CD14-positive monocyte (primary cell): ENCODE data around the gene SGPL1. TPM values are rescaled to one million over a fixed set of nuclear protein-coding genes. Genes with fewer than 3 reads are reported as not detected.

Experiments used
- DNase-seq, 3 donors: peaks; one replicate each; pipeline ENCODE4 v3.0.0-alpha.2; 2011 to 2022
- H2AFZ ChIP-seq: 2 replicates; pipeline ENCODE4 v1.6.0; 2012; ENCODE audit warnings: mild to moderate bottlenecking, low read depth, low read length, inconsistent platforms; ENCODE audit not compliant: insufficient read depth, poor library complexity, severe bottlenecking
- H3K27ac ChIP-seq, 2 donors: 1 replicate in 1 of 2; 2 replicates in 1 of 2; pipeline ENCODE4 v1.5.1; 2012 to 2013; ENCODE audit warnings: low read length in 2 of 2, control low read depth in 1 of 2, inconsistent platforms in 1 of 2, low read depth in 1 of 2, mild to moderate bottlenecking in 1 of 2
- H3K27me3 ChIP-seq, 2 donors: one replicate each; pipeline versions ENCODE4 v1.6.0 to v1.6.1; 2011 to 2013; ENCODE audit warnings: low read length in 2 of 2; ENCODE audit not compliant: control insufficient read depth in 2 of 2, insufficient read depth in 2 of 2
- H3K36me3 ChIP-seq, 2 donors: replicated peaks in 1 of 2; 1 replicate in 1 of 2; 2 replicates in 1 of 2; pipeline versions ENCODE4 v1.5.1 to v1.6.1; 2012 to 2013; ENCODE audit warnings: low read length in 2 of 2, control low read depth in 1 of 2, inconsistent platforms in 1 of 2, mild to moderate bottlenecking in 1 of 2; ENCODE audit not compliant: insufficient read depth in 2 of 2, control insufficient read depth in 1 of 2
- H3K4me1 ChIP-seq, 2 donors: 1 replicate in 1 of 2; 2 replicates in 1 of 2; pipeline versions ENCODE4 v1.5.1 to v1.6.1; 2012 to 2013; ENCODE audit warnings: low read length in 2 of 2, control low read depth in 1 of 2, inconsistent platforms in 1 of 2, mild to moderate bottlenecking in 1 of 2, moderate library complexity in 1 of 2; ENCODE audit not compliant: insufficient read depth in 2 of 2, control insufficient read depth in 1 of 2
- H3K4me2 ChIP-seq: replicated peaks from 2 replicates; pipeline ENCODE3; 2012; ENCODE audit warnings: low read length, moderate library complexity, mild to moderate bottlenecking; ENCODE audit not compliant: poor library complexity, severe bottlenecking; ENCODE audit errors: extremely low read depth
- H3K4me3 ChIP-seq, 3 experiments: fragments of 200-600 bp in 1 of 3; sonication (generic) in 1 of 3; replicated peaks in 1 of 3; 1 replicate in 2 of 3; 2 replicates in 1 of 3; pipeline ENCODE4 v1.5.1; 2011 to 2013; ENCODE audit warnings: low read length in 3 of 3, mild to moderate bottlenecking in 3 of 3, control low read depth in 2 of 3, low read depth in 2 of 3, inconsistent platforms in 1 of 3, moderate library complexity in 1 of 3
- H3K79me2 ChIP-seq: 2 replicates; pipeline ENCODE4 v1.6.0; 2012; ENCODE audit warnings: mild to moderate bottlenecking, control low read depth, inconsistent platforms, low read length, moderate library complexity; ENCODE audit not compliant: insufficient read depth
- H3K9ac ChIP-seq: 2 replicates; pipeline ENCODE4 v1.6.0; 2017; ENCODE audit warnings: low read length, mild to moderate bottlenecking; ENCODE audit not compliant: insufficient read depth, poor library complexity, severe bottlenecking
- H3K9me3 ChIP-seq, 2 donors: replicated peaks in 1 of 2; 1 replicate in 1 of 2; 2 replicates in 1 of 2; pipeline versions ENCODE4 v1.5.1 to v1.6.1; 2012 to 2013; ENCODE audit warnings: low read length in 2 of 2, control low read depth in 1 of 2; ENCODE audit not compliant: control insufficient read depth in 1 of 2, insufficient read depth in 1 of 2
- H4K20me1 ChIP-seq: 2 replicates; pipeline ENCODE4 v1.6.0; 2012; ENCODE audit warnings: mild to moderate bottlenecking, low read length, control low read depth, moderate library complexity; ENCODE audit not compliant: insufficient read depth
- H3K27ac Mint-ChIP-seq, 7 donors: one replicate each; pipeline ENCODE4 v1.8.0; 2020; ENCODE audit warnings: mild to moderate bottlenecking in 7 of 7, mixed read lengths in 7 of 7, moderate library complexity in 6 of 7, inconsistent platforms in 2 of 7
- H3K27me3 Mint-ChIP-seq, 3 donors: one replicate each; pipeline ENCODE4 v1.8.0; 2021 to 2022; ENCODE audit warnings: low read depth in 3 of 3, mild to moderate bottlenecking in 3 of 3, mixed read lengths in 3 of 3, moderate library complexity in 3 of 3, inconsistent platforms in 1 of 3
- H3K36me3 Mint-ChIP-seq, 2 donors: one replicate each; pipeline ENCODE4 v1.8.0; 2020; ENCODE audit warnings: mixed read lengths in 2 of 2, inconsistent platforms in 1 of 2, mild to moderate bottlenecking in 1 of 2
- H3K4me1 Mint-ChIP-seq: one replicate; pipeline ENCODE4 v1.8.0; 2020; ENCODE audit warnings: mild to moderate bottlenecking, mixed read lengths
- H3K4me3 Mint-ChIP-seq, 2 donors: one replicate each; pipeline ENCODE4 v1.8.0; 2020; ENCODE audit warnings: mild to moderate bottlenecking in 2 of 2, mixed read lengths in 2 of 2, moderate library complexity in 1 of 2
- H3K9me3 Mint-ChIP-seq, 7 donors: one replicate each; pipeline ENCODE4 v1.8.0; 2020 to 2022; ENCODE audit warnings: mixed read lengths in 7 of 7, mild to moderate bottlenecking in 6 of 7, moderate library complexity in 6 of 7, inconsistent platforms in 2 of 7
- CTCF ChIP-seq: fragments of 200-600 bp; IDR thresholded peaks from one replicate; pipeline ENCODE4 v1.8.0; 2022; ENCODE audit warnings: antibody characterized with exemption, mild to moderate bottlenecking
- WGBS: methylation state at CpG from one replicate; pipeline ENCODE4 v1.1.5; 2013; ENCODE audit warnings: missing lambda C conversion rate; ENCODE audit not compliant: insufficient coverage; 5-methylcytosine and 5-hydroxymethylcytosine counted together
- intact Hi-C, 2 donors: fragments of 100-400 bp; cut with micrococcal nuclease; formaldehyde crosslinking; loops; one replicate each; pipeline versions ENCODE4 v1.15.0 to v1.15.1; 2023
- polyA plus RNA-seq, 3 donors: library from polyadenylated mRNA; depleted of rRNA in 1 of 3; unstranded in 2 of 3; stranded (reverse) in 1 of 3; fragments of 300-500 nt in 2 of 3; fragments of >200 nt in 1 of 3; fragmentation: Illumina TruSeq in 2 of 3; gene quantifications; 1 replicate in 2 of 3; 2 replicates in 1 of 3; pipeline ENCODE4 v1.2.3, GENCODE V29; 2012 to 2021

The SGPL1 gene
- polyA plus RNA-seq, 3 donors = 16.6 to 26.8 (median 26.1) TPM

DNA sequence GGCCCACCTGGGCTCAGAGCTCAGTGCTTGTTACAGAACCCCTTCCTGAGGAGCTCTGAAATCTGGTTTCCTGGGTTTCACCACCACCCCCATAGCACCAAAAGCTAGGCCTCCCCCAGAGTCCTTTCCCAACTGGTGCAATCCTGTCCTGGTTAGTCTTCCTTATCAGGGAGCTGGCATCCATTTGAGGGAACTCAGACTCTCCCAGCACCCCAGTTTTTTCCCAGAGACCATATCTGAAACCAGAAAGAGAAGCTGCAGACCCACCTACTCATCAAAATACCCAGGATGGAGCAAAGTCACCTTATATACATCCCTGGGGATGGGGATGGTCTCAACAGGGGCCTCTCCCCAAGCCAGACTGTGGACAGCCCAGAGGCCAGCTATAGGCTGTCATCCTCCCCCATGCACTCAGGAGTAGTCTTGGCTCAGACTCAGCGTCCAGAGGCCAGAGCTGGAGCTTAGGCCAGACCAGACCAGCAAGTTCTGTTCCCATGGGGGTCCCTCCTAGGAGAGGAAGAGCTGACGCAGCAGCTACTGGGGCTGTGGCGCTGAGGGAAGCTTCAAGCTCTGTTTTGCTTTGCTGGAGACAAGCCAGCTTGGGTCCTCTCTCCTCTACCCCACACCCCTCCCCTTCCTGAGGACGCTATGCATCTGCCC is 33.5 kb upstream of the SGPL1 start:
- no peak overlapping the region for H3K4me2 ChIP-seq
- Mint-ChIP-seq H3K36me3 (no peaks in the 10 kb centered on the region), H3K9me3 (no peaks in the 10 kb centered on the region), H3K4me1 (peaks cover 31% of the 10 kb centered on the region), H3K27me3 (peaks cover 2 to 5% (median 2%) of the 10 kb centered on the region in 3 donors), H3K27ac (peak overlapping the region in 1 of 7 donors; percentile 46), H3K4me3 (no peak overlapping the region)
- no CpG with 5 or more reads among the region's 4 CpGs for WGBS
- H3K9ac ChIP-seq = no peak overlapping the region
- H4K20me1 ChIP-seq = no peaks in the 10 kb centered on the region
- DNase-seq = no peak
- intact Hi-C loops = no loop called here
- H3K9me3 ChIP-seq = no peaks in the 10 kb centered on the region
- no peak overlapping the region for H3K4me3 ChIP-seq
- no peak overlapping the region for H2AFZ ChIP-seq
- no peaks in the 10 kb centered on the region for H3K79me2 ChIP-seq
- H3K27ac ChIP-seq = no peak overlapping the region
- no peaks in the 10 kb centered on the region for H3K36me3 ChIP-seq
- H3K27me3 ChIP-seq = no peaks in the 10 kb centered on the region
- peaks cover 29 to 30% of the 10 kb centered on the region in 2 donors for H3K4me1 ChIP-seq
- TF ChIP-seq CTCF = no peak

DNA sequence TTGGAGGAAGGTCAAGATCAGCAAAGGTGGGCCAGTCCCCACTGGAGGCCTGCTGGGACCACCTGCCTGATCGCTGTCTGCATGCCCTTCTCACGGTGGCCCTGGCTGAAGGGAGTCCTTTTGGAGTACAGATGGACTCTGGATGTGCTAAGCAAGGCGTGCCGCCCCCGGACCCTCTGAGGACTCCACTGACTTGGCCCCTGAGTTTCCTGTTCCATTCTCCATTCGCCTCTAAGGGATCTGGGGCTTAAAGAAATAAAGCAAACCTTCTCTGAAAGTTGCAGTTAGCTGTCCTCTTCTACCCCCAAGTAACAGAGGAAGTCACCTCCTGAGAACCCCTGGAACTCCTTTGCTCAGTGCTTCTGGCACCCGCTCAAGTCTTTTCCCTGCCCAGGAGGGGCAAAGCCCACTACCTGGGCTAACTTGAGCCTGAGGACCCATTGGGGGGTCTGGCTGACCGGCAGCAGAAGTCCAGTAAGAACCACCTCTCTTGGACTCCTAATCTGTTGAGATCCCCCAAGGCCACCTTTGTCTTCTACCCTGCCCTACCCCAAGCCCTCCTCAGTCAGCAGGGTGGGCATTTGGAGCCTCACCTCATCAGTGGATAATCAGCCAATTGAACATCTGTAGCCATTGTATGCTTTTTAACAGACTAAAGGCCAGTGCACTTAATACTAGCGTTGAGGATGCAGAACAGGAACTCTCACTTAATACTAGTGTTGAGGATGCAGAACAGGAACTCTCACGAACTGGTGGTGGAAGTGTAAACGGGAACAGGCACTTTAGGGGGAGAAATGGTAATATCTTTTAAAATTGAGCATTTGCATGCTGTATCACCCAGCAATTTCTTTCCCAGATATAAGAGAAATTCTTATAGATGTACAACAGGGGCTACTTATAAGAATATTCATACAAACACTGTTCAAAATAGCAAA is 32.7 kb upstream of the SGPL1 start:
- H3K36me3 Mint-ChIP-seq = no peaks in the 10 kb centered on the region
- Histone ChIP-seq H3K4me2 (no peak overlapping the region), H3K4me3 (peak overlapping the region in 1 of 3 experiments; percentile 15), H3K36me3 (no peaks in the 10 kb centered on the region), H3K27me3 (no peaks in the 10 kb centered on the region), H4K20me1 (no peaks in the 10 kb centered on the region), H3K27ac (no peak overlapping the region), H3K9ac (no peak overlapping the region), H3K79me2 (no peaks in the 10 kb centered on the region), H2AFZ (no peak overlapping the region), H3K9me3 (no peaks in the 10 kb centered on the region), H3K4me1 (peaks cover 29 to 30% of the 10 kb centered on the region in 2 donors)
- intact Hi-C loops = no loop called here
- H3K4me3 Mint-ChIP-seq = peak overlapping the region in 1 of 2 donors; percentile 16
- peaks cover 31% of the 10 kb centered on the region for H3K4me1 Mint-ChIP-seq
- 89% methylated on average over 8 of the region's 11 CpGs for WGBS
- TF ChIP-seq CTCF = no peak
- H3K27ac Mint-ChIP-seq = peak overlapping the region in 2 of 7 donors; percentile 4 to 46
- peak; percentile 25 to 51 (median 49) for DNase-seq
- H3K9me3 Mint-ChIP-seq = no peaks in the 10 kb centered on the region
- peaks cover 2 to 5% (median 2%) of the 10 kb centered on the region in 3 donors for H3K27me3 Mint-ChIP-seq
